Spleen (tissue), 11 donors: Measurements from ENCODE around the gene PYHIN1. TPM values are rescaled to one million over a fixed set of nuclear protein-coding genes. Genes with fewer than 3 reads are reported as not detected.
A peak's percentile ranks its signal among the peaks of the same experiment; 100 is the strongest.

Experiments
- DNase-seq: peaks from one replicate; pipeline ENCODE4 v3.0.0-alpha.2; 2020
- H3K27ac ChIP-seq, 8 donors: fragments of 200-600 bp; sonication (generic) in 7 of 8; 1 replicate in 4 of 8; 2 replicates in 4 of 8; pipeline versions ENCODE4 v1.5.0 to v1.8.0; 2016 to 2021; ENCODE audit warnings: inconsistent platforms in 4 of 8, mild to moderate bottlenecking in 4 of 8, moderate library complexity in 1 of 8
- H3K27me3 ChIP-seq, 7 donors: fragments of 200-600 bp; sonication (generic) in 6 of 7; replicated peaks in 1 of 7; 1 replicate in 4 of 7; 2 replicates in 3 of 7; pipeline versions ENCODE4 v1.5.0 to v1.8.0; 2016 to 2021; ENCODE audit warnings: inconsistent platforms in 3 of 7, mild to moderate bottlenecking in 1 of 7
- H3K36me3 ChIP-seq, 6 donors: fragments of 200-600 bp; sonication (generic) in 5 of 6; 1 replicate in 4 of 6; 2 replicates in 2 of 6; pipeline versions ENCODE4 v1.5.0 to v1.8.0; 2016 to 2021; ENCODE audit warnings: inconsistent platforms in 2 of 6
- H3K4me1 ChIP-seq, 6 donors: fragments of 200-600 bp; sonication (generic) in 5 of 6; 1 replicate in 3 of 6; 2 replicates in 3 of 6; pipeline versions ENCODE4 v1.5.0 to v1.8.0; 2016 to 2021; ENCODE audit warnings: inconsistent platforms in 3 of 6
- H3K4me3 ChIP-seq, 8 donors: fragments of 200-600 bp; sonication (generic) in 7 of 8; 1 replicate in 4 of 8; 2 replicates in 4 of 8; pipeline versions ENCODE4 v1.5.0 to v1.8.0; 2016 to 2021; ENCODE audit warnings: inconsistent platforms in 4 of 8, mild to moderate bottlenecking in 4 of 8, moderate library complexity in 2 of 8
- H3K9me3 ChIP-seq, 8 donors: fragments of 200-600 bp; sonication (generic) in 7 of 8; 1 replicate in 4 of 8; 2 replicates in 4 of 8; pipeline versions ENCODE4 v1.5.0 to v1.8.0; 2016 to 2021; ENCODE audit warnings: inconsistent platforms in 4 of 8
- CTCF ChIP-seq, 11 experiments: fragments of 200-600 bp in 7 of 11; fragments of 450-650 bp in 4 of 11; sonication (generic) in 4 of 11; IDR thresholded peaks in 8 of 11; conservative IDR thresholded peaks in 3 of 11; 1 replicate in 7 of 11; 2 replicates in 4 of 11; pipeline versions ENCODE4 v1.4.0 to v1.8.0; 2016 to 2021; ENCODE audit warnings: antibody characterized with exemption in 11 of 11, inconsistent platforms in 4 of 11, mild to moderate bottlenecking in 1 of 11
- POLR2A ChIP-seq, 3 donors: fragments of 450-650 bp; IDR thresholded peaks; one replicate each; pipeline ENCODE4 v1.5.1; 2017; ENCODE audit warnings: antibody characterized with exemption in 3 of 3, mild to moderate bottlenecking in 1 of 3
- POLR2AphosphoS5 ChIP-seq, 3 donors: sonication (generic); formaldehyde crosslinking; IDR thresholded peaks; one replicate each; pipeline ENCODE4 v1.5.1; 2017; ENCODE audit warnings: antibody characterized with exemption in 3 of 3
- WGBS, 5 donors: extraction: QIAGEN DNeasy Blood & Tissue Kit in 3 of 5; methylation state at CpG; one replicate each; pipeline versions ENCODE4 v1.1.5 to v1.1.7; 2013 to 2018; 5-methylcytosine and 5-hydroxymethylcytosine counted together
- intact Hi-C: fragments of 100-400 bp; cut with DNase I; formaldehyde crosslinking; loops from one replicate; pipeline ENCODE4 v1.15.0; 2023; ENCODE audit warnings: low total_unique reads
- polyA plus RNA-seq, 3 donors: library from polyadenylated mRNA; stranded (reverse); fragments of 200-250 nt; gene quantifications; one replicate each; pipeline ENCODE4 v1.2.1, GENCODE V29; 2013
- total RNA-seq, 7 donors: library from RNA; depleted of rRNA in 3 of 7; stranded (reverse); fragments of >200 nt in 3 of 7; fragmentation: NEBNext Ultra II Directional in 4 of 7; extraction: Animal tissue kit (Norgen Biotek cat#: 25700) in 4 of 7; gene quantifications; one replicate each; pipeline versions ENCODE4 v1.1.0 to v1.2.1, GENCODE V29; 2016 to 2021
- donor health status: healthy with polysubstance abuse.
- donor health status: DM: no; HTN: no; CAD: no; lungs with moderate emphysema.
- donor health status: DM: no; HTN: no; CAD: no.
- donor health status: Bipolar disorder and iron deficiency.
- donor health status: healthy.
- donor health status: DM: no; HTN: no; CAD: no.
- donor health status: DM: yes; HTN: yes; CAD: no.

The PYHIN1 gene
- total and polyA plus RNA-seq, 10 donors = 3.5 to 48.2 (median 21.2) TPM

GRCh38 chr1:158916085-158916484, 15.3 kb upstream of the PYHIN1 start:
- WGBS, 5 donors = 42 to 67% (median 64%) methylated on average over 1 of the region's 1 CpG
- Histone ChIP-seq H3K9me3 (peaks cover 6 to 52% (median 42%) of the 10 kb centered on the region in 8 donors), H3K4me1 (no peaks in the 10 kb centered on the region), H3K4me3 (no peak overlapping the region), H3K36me3 (no peaks in the 10 kb centered on the region), H3K27ac (no peak overlapping the region), H3K27me3 (no peaks in the 10 kb centered on the region)
- DNase-seq = no peak
- intact Hi-C loops = no loop called here
- TF ChIP-seq POLR2AphosphoS5 (IDR thresholded peaks at IDR 0.05) (no peak), CTCF (IDR thresholded peaks at IDR 0.05 in 8 of 11, conservative IDR thresholded peaks at IDR 0.05 in 3 of 11) (no peak), POLR2A (IDR thresholded peaks at IDR 0.05) (no peak)

DNA sequence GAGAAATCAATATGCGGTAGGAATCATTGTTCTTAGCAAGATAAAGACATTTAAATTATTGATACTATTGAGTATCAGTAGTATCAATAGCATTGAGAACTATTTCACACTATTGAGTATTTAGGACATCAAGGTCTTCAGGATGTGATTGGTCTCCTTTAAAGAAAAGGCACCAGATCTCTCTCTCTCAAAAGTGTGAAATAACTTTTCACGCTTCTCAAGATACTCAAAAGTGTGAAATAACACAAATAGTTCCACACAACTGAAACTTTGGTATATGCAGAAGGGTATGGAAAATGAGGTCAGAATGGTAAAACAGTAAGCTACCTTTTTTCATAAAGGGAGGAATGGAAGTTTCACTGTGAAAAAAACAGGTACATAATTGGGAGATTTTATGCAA, 6.7 kb upstream of the PYHIN1 start:
- no peak overlapping the region for H3K4me3 ChIP-seq
- no peaks in the 10 kb centered on the region for H3K36me3 ChIP-seq
- TF ChIP-seq POLR2AphosphoS5 (IDR thresholded peaks at IDR 0.05) = no peak
- H3K9me3 ChIP-seq = peaks cover 0 to 34% (median 30%) of the 10 kb centered on the region in 8 donors
- peak overlapping the region in 2 of 8 donors; percentile 11 to 27 for H3K27ac ChIP-seq
- no peak for DNase-seq
- WGBS, 5 donors = 62 to 87% (median 64%) methylated on average over 2 of the region's 2 CpGs
- no peaks in the 10 kb centered on the region for H3K27me3 ChIP-seq
- intact Hi-C loops = no loop called here
- H3K4me1 ChIP-seq = peaks cover 0 to 3% (median 0%) of the 10 kb centered on the region in 6 donors

DNA sequence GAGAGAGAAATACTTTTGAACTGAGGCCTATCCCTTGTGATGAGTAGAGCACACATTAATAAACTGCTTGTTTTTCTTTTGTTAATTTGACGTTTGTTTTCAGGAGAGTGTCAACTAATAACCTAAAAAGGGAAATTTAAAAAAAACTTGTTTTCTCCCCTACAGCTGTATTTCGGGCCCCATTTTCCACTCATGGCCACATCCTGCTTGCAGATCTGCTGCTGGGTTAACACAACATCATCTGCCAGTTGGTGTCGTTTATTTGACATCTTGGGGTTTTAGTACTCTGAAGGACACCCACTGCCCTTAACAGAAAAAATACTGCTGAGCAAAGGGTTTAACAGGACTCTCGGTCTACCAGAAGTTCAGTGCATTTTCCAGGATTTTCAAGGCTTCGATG, 848 bp upstream of the PYHIN1 start:
- Histone ChIP-seq H3K27me3 (no peaks in the 10 kb centered on the region), H3K9me3 (peaks cover 0 to 17% (median 13%) of the 10 kb centered on the region in 8 donors), H3K27ac (peak overlapping the region in 7 of 8 donors; percentile 61 to 81 (median 71)), H3K36me3 (no peaks in the 10 kb centered on the region), H3K4me1 (peaks cover 0 to 25% (median 7%) of the 10 kb centered on the region in 6 donors), H3K4me3 (peak overlapping the region in 4 of 8 donors; percentile 4 to 68 (median 38))
- intact Hi-C loops = no loop called here
- 58 to 63% (median 58%) methylated on average over 5 of the region's 5 CpGs for WGBS, 5 donors
- peak in 1 of 3 donors; percentile 48 for TF ChIP-seq POLR2AphosphoS5 (IDR thresholded peaks at IDR 0.05)
- no peak for TF ChIP-seq CTCF (IDR thresholded peaks at IDR 0.05 in 8 of 11, conservative IDR thresholded peaks at IDR 0.05 in 3 of 11)
- no peak for DNase-seq

- 66 to 88% (median 79%) methylated on average over 6 of the region's 6 CpGs for WGBS, 5 donors
- Histone ChIP-seq H3K36me3 (peaks cover 0 to 6% (median 0%) of the 10 kb centered on the region in 6 donors), H3K4me1 (peaks cover 0 to 25% (median 7%) of the 10 kb centered on the region in 6 donors), H3K27me3 (no peaks in the 10 kb centered on the region), H3K27ac (peak overlapping the region; percentile 51 to 81 (median 70)), H3K4me3 (peak overlapping the region; percentile 6 to 68 (median 36)), H3K9me3 (peaks cover 0 to 7% (median 7%) of the 10 kb centered on the region in 8 donors)
- TF ChIP-seq POLR2A (IDR thresholded peaks at IDR 0.05) = no peak
- no peak for TF ChIP-seq POLR2AphosphoS5 (IDR thresholded peaks at IDR 0.05)
- no peak for TF ChIP-seq CTCF (IDR thresholded peaks at IDR 0.05 in 8 of 11, conservative IDR thresholded peaks at IDR 0.05 in 3 of 11)
- DNase-seq = no peak
- intact Hi-C loops = no loop called here
Observed at GRCh38 chr1:158932171-158932570, 819 bp downstream of the PYHIN1 start.
